GM23338 (cell line): Measurements from ENCODE around the gene TMEM123. TPM values are rescaled to one million over a fixed set of nuclear protein-coding genes. Genes with fewer than 3 reads are reported as not detected.
A peak's percentile ranks its signal among the peaks of the same experiment; 100 is the strongest.

Experiments
- ATAC-seq: fragments of 200-7000 bp; cut with Tn5 transposase; 3 replicates; pipeline ENCODE4 v1.9.1; 2020
- DNase-seq: peaks from one replicate; pipeline ENCODE4 v3.0.0-alpha.2; 2015; ENCODE audit warnings: low spot score
- H2AFZ ChIP-seq: fragments of 200-600 bp; sonication (generic); 2 replicates; pipeline ENCODE4 v1.8.0; 2016; ENCODE audit warnings: antibody characterized with exemption, mild to moderate bottlenecking, moderate library complexity
- H3F3A ChIP-seq: fragments of 200-600 bp; sonication (generic); replicated peaks from 2 replicates; pipeline ENCODE4 v1.8.0; 2017; ENCODE audit warnings: antibody characterized with exemption, mixed run types, low read depth
- H3K27ac ChIP-seq: fragments of 200-600 bp; sonication (generic); 2 replicates; pipeline ENCODE4 v1.6.1; 2016; ENCODE audit warnings: low read depth
- H3K27me3 ChIP-seq: fragments of 200-600 bp; sonication (generic); 2 replicates; pipeline ENCODE4 v1.8.0; 2016; ENCODE audit warnings: mild to moderate bottlenecking, mixed run types, moderate library complexity; ENCODE audit not compliant: insufficient read depth
- H3K36me3 ChIP-seq: fragments of 200-600 bp; sonication (generic); 2 replicates; pipeline ENCODE4 v1.8.0; 2016; ENCODE audit warnings: mild to moderate bottlenecking; ENCODE audit not compliant: insufficient read depth
- H3K4me1 ChIP-seq: fragments of 200-600 bp; sonication (generic); 2 replicates; pipeline ENCODE4 v1.8.0; 2016; ENCODE audit warnings: mild to moderate bottlenecking, moderate library complexity; ENCODE audit not compliant: insufficient read depth
- H3K4me2 ChIP-seq: fragments of 200-600 bp; sonication (generic); 2 replicates; pipeline ENCODE4 v1.7.1; 2017; ENCODE audit warnings: mixed run types
- H3K4me3 ChIP-seq: fragments of 200-600 bp; sonication (generic); 2 replicates; pipeline ENCODE4 v1.6.1; 2016; ENCODE audit warnings: mixed run types
- H3K79me2 ChIP-seq: fragments of 200-600 bp; sonication (generic); replicated peaks from 2 replicates; pipeline ENCODE4 v1.8.0; 2017; ENCODE audit warnings: mild to moderate bottlenecking; ENCODE audit not compliant: insufficient read depth
- H3K9me2 ChIP-seq: fragments of 200-600 bp; sonication (generic); 2 replicates; pipeline ENCODE4 v1.8.0; 2017; ENCODE audit not compliant: insufficient read depth
- H4K20me1 ChIP-seq: fragments of 200-600 bp; sonication (generic); replicated peaks from 2 replicates; pipeline ENCODE4 v1.8.0; 2017; ENCODE audit warnings: mild to moderate bottlenecking; ENCODE audit not compliant: insufficient read depth
- H3K27ac Mint-ChIP-seq: 2 replicates; pipeline ENCODE4 v1.8.0; 2020; ENCODE audit warnings: inconsistent platforms, mild to moderate bottlenecking, moderate library complexity, mixed read lengths
- H3K27me3 Mint-ChIP-seq: 3 replicates; pipeline ENCODE4 v1.8.0; 2022; ENCODE audit warnings: low read depth, mild to moderate bottlenecking, moderate library complexity, mixed read lengths, inconsistent platforms; ENCODE audit not compliant: insufficient read depth, poor library complexity
- H3K36me3 Mint-ChIP-seq: 3 replicates; pipeline ENCODE4 v1.8.0; 2021; ENCODE audit warnings: low read depth, mild to moderate bottlenecking, inconsistent platforms, moderate library complexity, mixed read lengths
- H3K4me1 Mint-ChIP-seq: 3 replicates; pipeline ENCODE4 v1.8.0; 2020; ENCODE audit warnings: mild to moderate bottlenecking, inconsistent platforms, mixed read lengths
- H3K4me3 Mint-ChIP-seq: 3 replicates; pipeline ENCODE4 v1.8.0; 2021; ENCODE audit warnings: moderate library complexity, mild to moderate bottlenecking, inconsistent platforms, mixed read lengths
- H3K9me3 Mint-ChIP-seq: 3 replicates; pipeline ENCODE4 v1.8.0; 2020; ENCODE audit warnings: moderate library complexity, mild to moderate bottlenecking, inconsistent platforms, mixed read lengths
- EZH2 ChIP-seq: fragments of 200-600 bp; sonication (generic); IDR thresholded peaks from one replicate; pipeline ENCODE4 v1.8.0; 2017; ENCODE audit warnings: antibody characterized with exemption, mild to moderate bottlenecking, low read depth; ENCODE audit not compliant: unreplicated experiment
- JUNB ChIP-seq: IDR thresholded peaks from one replicate; pipeline ENCODE4 v1.6.1; 2016; ENCODE audit warnings: antibody characterized with exemption; ENCODE audit not compliant: unreplicated experiment
- NANOG ChIP-seq: IDR thresholded peaks from 2 replicates; pipeline ENCODE4 v1.6.1; 2016; ENCODE audit warnings: antibody characterized with exemption, borderline replicate concordance
- POLR2AphosphoS5 ChIP-seq: IDR thresholded peaks from 2 replicates; pipeline ENCODE4 v1.6.1; 2016; ENCODE audit warnings: antibody characterized with exemption, low read depth
- STAT1 ChIP-seq: IDR thresholded peaks from one replicate; pipeline ENCODE4 v1.6.1; 2016; ENCODE audit warnings: antibody characterized with exemption; ENCODE audit not compliant: unreplicated experiment
- ZNF114 ChIP-seq: fragments of 250-450 bp; sonication (Bioruptor Pico); IDR thresholded peaks from 2 replicates; pipeline ENCODE4 v1.5.0; 2020; ENCODE audit warnings: mild to moderate bottlenecking, moderate library complexity
- polyA plus RNA-seq: library from polyadenylated mRNA; unstranded; fragments of >200 nt; fragmentation: Nextera tagmentation; extraction: Ambion mirVana; gene quantifications from 2 replicates; pipeline ENCODE4 v1.2.1, GENCODE V29; 2016
- total RNA-seq: library from RNA; depleted of rRNA; stranded (reverse); fragments of >200 nt; shearing (Covaris generic); gene quantifications from 2 replicates; pipeline ENCODE4 v1.2.3, GENCODE V29; 2014
- TF ChIP-seq, protein P1 (sequence below), 2 experiments: fragments of 200-600 bp in 1 of 2; sonication (generic) in 1 of 2; conservative IDR thresholded peaks; 2 replicates each; pipeline versions ENCODE4 v1.5.1 to v1.6.1; 2016 to 2017; ENCODE audit warnings: antibody characterized with exemption in 2 of 2, low read depth in 2 of 2, mild to moderate bottlenecking in 2 of 2, moderate library complexity in 1 of 2
- TF ChIP-seq, protein P2 (sequence below): IDR thresholded peaks from one replicate; pipeline ENCODE4 v1.6.1; 2018; ENCODE audit warnings: antibody characterized with exemption; ENCODE audit not compliant: unreplicated experiment

Gene TMEM123
- total and polyA plus RNA-seq, 2 experiments from 2014 or later = 44.1 to 61.0 TPM

DNA sequence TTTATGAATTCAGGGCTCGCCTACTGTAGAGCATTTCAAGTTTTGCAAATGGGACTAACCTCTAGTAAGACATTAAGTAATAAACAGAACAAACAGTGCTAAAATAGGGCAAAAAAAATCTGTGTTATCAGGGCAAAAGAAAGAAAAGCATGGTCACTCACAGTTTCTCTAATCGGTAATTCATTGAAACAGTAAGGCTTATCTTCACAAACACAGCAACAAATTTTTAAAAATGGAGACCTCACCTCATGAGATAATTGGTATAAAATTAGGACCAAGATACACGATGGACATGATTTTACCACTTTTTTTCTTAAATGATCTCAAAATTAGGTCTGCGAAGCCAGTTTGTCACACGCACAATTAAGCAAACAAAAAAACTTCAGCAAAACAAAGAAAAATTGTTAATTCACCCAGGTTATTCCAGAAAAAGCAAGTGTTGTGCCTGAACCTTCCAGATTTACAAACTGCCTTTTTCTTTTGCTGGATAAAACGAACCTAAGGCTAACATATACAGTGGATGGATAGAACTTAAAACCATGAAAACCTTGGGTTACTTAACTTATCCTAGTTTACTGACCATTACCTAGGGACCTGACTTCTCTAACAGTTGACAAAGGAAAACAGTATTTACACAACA lies 1.4 kb downstream of the TMEM123 start:
- H3K4me3 ChIP-seq = peak overlapping the region; percentile 71
- H4K20me1 ChIP-seq = peaks cover 44% of the 10 kb centered on the region
- Mint-ChIP-seq H3K4me3 (peak overlapping the region; percentile 91), H3K36me3 (peaks cover 15% of the 10 kb centered on the region; the same call in 2 of the 3 replicates), H3K27ac (no peak overlapping the region), H3K9me3 (no peaks in the 10 kb centered on the region), H3K4me1 (peaks cover 52% of the 10 kb centered on the region), H3K27me3 (peaks cover 15% of the 10 kb centered on the region)
- H3K79me2 ChIP-seq = peaks cover 30% of the 10 kb centered on the region
- H3K4me2 ChIP-seq = peak overlapping the region; percentile 91
- no peaks in the 10 kb centered on the region for H3K36me3 ChIP-seq
- H3K4me1 ChIP-seq = peaks cover 42% of the 10 kb centered on the region
- H3K27me3 ChIP-seq = peaks cover 48% of the 10 kb centered on the region
- TF ChIP-seq, protein P1, sequence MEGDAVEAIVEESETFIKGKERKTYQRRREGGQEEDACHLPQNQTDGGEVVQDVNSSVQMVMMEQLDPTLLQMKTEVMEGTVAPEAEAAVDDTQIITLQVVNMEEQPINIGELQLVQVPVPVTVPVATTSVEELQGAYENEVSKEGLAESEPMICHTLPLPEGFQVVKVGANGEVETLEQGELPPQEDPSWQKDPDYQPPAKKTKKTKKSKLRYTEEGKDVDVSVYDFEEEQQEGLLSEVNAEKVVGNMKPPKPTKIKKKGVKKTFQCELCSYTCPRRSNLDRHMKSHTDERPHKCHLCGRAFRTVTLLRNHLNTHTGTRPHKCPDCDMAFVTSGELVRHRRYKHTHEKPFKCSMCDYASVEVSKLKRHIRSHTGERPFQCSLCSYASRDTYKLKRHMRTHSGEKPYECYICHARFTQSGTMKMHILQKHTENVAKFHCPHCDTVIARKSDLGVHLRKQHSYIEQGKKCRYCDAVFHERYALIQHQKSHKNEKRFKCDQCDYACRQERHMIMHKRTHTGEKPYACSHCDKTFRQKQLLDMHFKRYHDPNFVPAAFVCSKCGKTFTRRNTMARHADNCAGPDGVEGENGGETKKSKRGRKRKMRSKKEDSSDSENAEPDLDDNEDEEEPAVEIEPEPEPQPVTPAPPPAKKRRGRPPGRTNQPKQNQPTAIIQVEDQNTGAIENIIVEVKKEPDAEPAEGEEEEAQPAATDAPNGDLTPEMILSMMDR (conservative IDR thresholded peaks at IDR 0.05; ENCODE audit: low read depth in 2 of 2) = no peak
- TF ChIP-seq POLR2AphosphoS5 = no peak
- TF ChIP-seq JUNB = no peak
- no peak for TF ChIP-seq NANOG
- no peak for TF ChIP-seq STAT1
- no peak for TF ChIP-seq EZH2
- no peak for TF ChIP-seq ZNF114 (CRISPR knock-in tag)
- no peak overlapping the region for H3K27ac ChIP-seq
- ATAC-seq (peak; percentile 6; the same call in 2 of the 3 replicates), DNase-seq (no peak)
- H2AFZ ChIP-seq = no peak overlapping the region
- H3F3A ChIP-seq = no peaks in the 10 kb centered on the region
- H3K9me2 ChIP-seq = no peaks in the 10 kb centered on the region

DNA sequence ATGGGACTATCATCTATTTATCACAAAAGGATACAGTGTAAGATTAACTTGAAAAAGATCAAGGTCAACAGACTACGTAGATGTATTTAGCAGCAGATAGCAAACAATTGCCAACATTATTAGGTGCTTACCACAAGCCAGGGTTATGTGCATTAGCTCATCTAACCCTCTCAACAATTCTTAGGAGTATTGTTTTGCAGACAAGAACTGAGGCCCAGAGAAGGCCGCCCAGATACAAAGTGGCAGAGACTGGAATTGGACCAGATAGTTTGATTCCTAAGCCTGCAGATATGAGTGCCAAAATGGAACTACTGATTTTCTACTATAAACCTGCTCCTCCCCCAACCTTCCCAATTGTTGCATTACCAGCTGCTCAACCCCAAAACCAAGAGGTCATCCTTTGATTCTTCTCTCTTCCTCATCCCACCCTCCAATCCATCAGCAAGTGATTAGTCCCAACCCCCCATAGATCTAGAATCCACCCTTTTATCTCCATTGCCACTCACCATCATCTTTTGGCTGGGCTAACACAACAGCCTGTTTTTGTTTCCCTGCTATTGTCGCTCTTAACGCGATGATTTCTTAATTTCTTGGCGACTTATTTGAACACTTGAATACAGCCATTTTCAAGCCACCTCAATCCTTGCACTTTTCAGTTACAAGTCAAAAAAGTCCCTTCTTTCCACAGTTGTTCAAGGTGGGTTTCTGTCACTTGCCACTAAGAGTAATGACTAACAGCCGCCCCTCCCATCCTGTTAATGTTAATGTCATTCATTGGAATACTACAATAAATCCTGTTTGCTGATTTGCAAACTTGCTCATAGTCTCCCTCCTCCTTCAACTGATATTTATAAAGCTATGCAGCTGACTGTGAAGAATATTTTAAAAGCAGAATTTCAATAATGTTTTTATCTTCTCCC lies 2.7 kb downstream of the TMEM123 start:
- DNase-seq = no peak
- Mint-ChIP-seq H3K4me3 (peak overlapping the region; percentile 5; the same call in 2 of the 3 replicates), H3K9me3 (peaks cover 4% of the 10 kb centered on the region; the same call in 2 of the 3 replicates), H3K27me3 (peaks cover 13% of the 10 kb centered on the region), H3K27ac (no peak overlapping the region), H3K4me1 (peaks cover 45% of the 10 kb centered on the region), H3K36me3 (peaks cover 27% of the 10 kb centered on the region)
- Histone ChIP-seq H3K27ac (no peak overlapping the region), H3K4me1 (peaks cover 42% of the 10 kb centered on the region), H4K20me1 (peaks cover 47% of the 10 kb centered on the region), H3K36me3 (no peaks in the 10 kb centered on the region), H3K9me2 (no peaks in the 10 kb centered on the region), H3K4me2 (peak overlapping the region; percentile 31; the same call in 1 of the 2 replicates), H3K27me3 (peaks cover 38% of the 10 kb centered on the region), H2AFZ (no peak overlapping the region), H3K79me2 (peaks cover 37% of the 10 kb centered on the region), H3K4me3 (no peak overlapping the region), H3F3A (no peaks in the 10 kb centered on the region)
- ATAC-seq = no peak
- TF ChIP-seq JUNB (no peak), STAT1 (no peak)
- TF ChIP-seq, protein P2, sequence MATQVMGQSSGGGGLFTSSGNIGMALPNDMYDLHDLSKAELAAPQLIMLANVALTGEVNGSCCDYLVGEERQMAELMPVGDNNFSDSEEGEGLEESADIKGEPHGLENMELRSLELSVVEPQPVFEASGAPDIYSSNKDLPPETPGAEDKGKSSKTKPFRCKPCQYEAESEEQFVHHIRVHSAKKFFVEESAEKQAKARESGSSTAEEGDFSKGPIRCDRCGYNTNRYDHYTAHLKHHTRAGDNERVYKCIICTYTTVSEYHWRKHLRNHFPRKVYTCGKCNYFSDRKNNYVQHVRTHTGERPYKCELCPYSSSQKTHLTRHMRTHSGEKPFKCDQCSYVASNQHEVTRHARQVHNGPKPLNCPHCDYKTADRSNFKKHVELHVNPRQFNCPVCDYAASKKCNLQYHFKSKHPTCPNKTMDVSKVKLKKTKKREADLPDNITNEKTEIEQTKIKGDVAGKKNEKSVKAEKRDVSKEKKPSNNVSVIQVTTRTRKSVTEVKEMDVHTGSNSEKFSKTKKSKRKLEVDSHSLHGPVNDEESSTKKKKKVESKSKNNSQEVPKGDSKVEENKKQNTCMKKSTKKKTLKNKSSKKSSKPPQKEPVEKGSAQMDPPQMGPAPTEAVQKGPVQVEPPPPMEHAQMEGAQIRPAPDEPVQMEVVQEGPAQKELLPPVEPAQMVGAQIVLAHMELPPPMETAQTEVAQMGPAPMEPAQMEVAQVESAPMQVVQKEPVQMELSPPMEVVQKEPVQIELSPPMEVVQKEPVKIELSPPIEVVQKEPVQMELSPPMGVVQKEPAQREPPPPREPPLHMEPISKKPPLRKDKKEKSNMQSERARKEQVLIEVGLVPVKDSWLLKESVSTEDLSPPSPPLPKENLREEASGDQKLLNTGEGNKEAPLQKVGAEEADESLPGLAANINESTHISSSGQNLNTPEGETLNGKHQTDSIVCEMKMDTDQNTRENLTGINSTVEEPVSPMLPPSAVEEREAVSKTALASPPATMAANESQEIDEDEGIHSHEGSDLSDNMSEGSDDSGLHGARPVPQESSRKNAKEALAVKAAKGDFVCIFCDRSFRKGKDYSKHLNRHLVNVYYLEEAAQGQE = no peak
